HG02973 (cell line): ENCODE data around the gene METTL24.
"Not testable (repeated sequence)": the region's sequence is repeated elsewhere in the genome, so short reads cannot be mapped to it uniquely, and the experiment has no call there.

Source experiments
- ATAC-seq: cut with Tn5 transposase; IDR thresholded peaks from one replicate; pipeline ENCODE4 v1.9.1; 2021; ENCODE audit warnings: moderate library complexity; ENCODE audit not compliant: unreplicated experiment

The METTL24 gene

DNA sequence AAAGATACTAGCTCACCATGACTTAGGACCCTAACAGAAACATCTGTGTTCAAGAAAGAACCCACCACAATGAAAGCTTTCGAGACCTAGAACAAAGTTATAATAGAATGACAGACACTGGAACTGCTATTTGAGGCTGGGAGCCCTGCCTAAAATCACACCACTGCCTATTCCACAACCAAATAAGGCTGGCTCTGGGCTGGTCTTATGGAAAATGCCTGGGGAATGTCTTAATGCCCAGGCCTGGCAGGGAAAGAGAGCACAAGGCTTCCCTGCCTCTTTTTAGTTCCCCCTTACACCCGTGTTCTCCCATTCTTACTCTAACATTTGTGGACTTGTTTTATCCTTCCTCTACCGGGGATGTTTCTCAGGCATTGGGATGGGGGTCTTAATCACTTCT is 5.6 kb upstream of the METTL24 start:
- ATAC-seq = no peak

DNA sequence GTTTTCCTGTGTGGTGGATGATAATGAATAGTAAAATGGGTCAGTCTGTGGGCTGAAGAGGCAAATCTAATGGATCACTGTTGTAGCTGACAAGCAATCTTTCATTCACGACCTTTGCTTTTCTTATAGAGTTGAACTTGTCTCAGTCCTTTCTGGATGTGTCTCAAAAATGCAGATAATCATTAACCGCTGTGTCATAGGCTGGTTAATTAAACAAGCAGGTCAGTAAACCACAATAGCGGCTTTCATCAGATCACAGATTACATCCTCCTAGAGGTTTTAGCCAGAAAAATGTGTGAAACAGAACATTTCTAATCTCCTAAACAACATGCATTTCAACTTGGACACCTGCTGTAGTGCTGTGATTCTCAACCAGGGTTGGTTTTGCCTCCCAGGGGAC is 2.5 kb upstream of the METTL24 start:
- no peak for ATAC-seq

- no peak for ATAC-seq
Measured at GRCh38 chr6:110359556-110359955, 1.4 kb upstream of the METTL24 start.

GRCh38 chr6:110358553-110359160 is 508 bp upstream of the METTL24 start:
- no peak for ATAC-seq

DNA sequence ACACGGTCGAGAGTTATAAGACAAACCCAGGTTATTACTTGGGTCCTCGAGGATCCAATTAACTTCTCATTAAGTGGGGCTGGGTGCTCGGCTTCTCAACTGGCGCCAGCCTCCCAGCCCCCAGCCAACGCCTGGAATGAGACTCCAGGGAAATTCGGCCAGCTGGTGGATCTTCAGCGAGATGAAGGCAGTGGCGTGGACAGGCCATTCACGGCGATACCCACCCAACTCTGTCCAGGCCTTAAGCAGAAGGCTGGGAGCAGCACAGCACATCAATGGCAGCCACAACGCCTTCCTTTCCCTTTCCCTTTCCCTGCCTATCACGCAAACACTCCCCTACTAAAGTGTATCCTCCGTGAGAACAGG is 868 bp downstream of the METTL24 start:
- ATAC-seq = no peak

- ATAC-seq = no peak
Measured at GRCh38 chr6:110356778-110357177, 1.4 kb downstream of the METTL24 start.

DNA sequence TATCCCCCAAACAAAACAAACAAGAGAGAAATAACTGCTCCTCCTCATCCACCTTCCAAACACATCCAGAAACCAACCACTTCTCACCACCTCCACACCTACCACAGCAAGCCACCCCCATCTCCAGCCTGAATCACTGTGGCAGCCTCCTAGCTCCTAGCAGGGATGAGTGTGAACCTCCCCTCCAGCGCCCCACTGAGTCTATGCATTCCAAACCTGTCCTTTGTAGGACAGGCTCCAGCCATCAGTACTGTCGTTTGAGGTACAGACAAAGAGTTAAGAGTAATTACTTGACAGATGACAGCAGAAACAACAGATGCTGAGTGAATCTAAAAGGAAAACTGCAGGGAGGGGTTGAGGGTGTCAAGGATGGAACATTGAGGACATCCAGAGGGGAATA is 2.4 kb downstream of the METTL24 start:
- no peak for ATAC-seq

DNA sequence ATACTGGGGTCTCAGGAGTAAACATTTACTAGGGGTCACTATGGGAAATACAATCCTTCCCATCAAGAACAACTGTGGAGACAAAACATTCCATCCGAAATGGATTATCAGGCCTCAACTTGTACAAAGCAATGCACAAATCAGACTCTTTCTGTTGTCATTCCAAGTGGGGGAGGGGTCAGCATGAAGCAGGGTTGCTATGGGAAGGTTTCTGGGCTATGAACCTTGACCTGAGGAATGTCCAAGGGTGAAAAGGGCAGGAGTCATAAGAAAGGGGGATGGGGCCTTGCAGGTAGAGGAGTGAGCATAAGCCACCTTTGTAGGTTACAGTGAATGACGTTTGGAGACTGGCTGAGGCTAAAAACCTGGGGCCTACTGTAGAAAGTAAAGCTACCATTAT is 3.1 kb downstream of the METTL24 start:
- ATAC-seq = no peak

- no peak for ATAC-seq
Measured at GRCh38 chr6:110354153-110354552, 4.0 kb downstream of the METTL24 start.

DNA sequence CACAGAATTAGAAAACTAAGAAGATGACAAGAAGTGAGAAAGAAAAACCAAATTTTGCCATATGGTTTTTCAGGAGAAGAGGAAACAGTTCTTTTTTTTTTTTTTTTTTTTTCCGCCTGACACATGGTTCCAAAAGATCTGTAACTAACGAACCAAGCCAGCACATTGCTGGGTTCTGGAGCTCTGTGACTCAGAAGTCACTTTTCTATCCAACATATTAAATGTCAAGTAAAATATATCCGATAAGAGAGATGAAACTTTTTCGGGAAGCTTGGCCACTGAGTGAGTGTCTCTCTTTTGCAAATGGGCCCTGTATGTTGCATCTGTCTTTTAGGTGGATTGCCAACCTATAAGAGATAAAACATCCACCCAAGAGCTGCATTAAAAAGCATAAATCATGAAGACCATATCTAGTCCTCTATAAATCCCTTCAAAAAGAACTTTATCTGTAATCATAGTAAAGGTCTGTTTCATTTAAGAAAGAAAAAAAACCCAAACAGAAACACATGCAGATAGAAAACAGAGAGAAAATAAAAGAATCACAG is 4.6 kb downstream of the METTL24 start:
- ATAC-seq = no peak

DNA sequence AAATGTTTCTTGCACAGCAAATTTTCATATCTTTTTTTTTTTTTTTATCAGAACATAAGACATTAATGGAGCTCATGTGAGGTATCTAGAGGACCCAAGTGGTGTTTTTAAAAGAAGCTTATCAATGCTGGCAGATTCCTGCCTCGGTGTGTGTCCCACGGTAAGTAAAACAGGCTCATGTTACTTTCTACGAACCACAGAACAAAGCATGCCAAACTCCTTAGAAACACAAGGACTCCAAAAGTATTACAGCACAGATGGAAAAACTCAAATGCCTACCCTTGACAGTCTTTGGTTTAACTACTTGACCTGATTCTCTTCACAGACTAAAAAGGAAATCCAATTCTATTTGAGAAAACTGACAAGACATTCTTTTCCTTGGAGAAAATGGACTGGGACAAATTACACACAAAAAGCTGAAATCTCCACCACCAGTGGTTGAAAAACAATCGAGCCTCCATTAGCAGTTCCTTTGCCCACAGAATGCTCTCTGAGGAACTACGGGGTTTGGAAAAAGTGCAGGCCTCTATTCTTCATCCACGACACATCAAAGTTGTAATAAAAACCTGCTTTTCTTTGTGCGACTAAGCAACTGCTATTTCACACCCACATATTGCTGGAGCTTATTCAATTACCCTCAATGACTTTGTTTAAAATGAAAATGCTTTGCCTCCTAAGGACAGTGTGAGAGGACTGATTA is 5.4 kb downstream of the METTL24 start:
- no peak for ATAC-seq

DNA sequence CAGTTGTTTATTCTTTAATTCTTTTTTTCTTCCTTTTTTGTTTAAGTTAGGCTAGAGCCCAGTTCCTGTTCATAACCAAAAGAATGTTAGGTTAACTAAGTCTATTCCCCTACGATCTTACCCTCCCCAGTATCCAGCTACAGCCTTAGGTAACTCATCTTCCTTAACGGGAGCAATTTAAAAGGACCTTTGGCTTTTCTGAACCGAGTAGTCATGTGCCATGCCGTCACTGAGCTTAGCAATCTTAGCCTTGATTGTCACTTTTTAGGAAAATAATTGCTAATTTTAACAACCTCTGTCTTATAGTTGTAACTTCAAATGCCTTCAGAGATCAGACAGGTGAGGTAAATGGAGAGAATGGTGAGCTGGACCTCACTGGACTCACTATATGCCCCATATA is 6.2 kb downstream of the METTL24 start:
- no peak for ATAC-seq

GRCh38 chr6:110351546-110351945 is 6.6 kb downstream of the METTL24 start:
- no peak for ATAC-seq

- not testable (repeated sequence) for ATAC-seq
Measured at GRCh38 chr6:110350593-110350992, 7.6 kb downstream of the METTL24 start.

GRCh38 chr6:110348961-110349690 is 9.0 kb downstream of the METTL24 start:
- ATAC-seq = no peak

DNA sequence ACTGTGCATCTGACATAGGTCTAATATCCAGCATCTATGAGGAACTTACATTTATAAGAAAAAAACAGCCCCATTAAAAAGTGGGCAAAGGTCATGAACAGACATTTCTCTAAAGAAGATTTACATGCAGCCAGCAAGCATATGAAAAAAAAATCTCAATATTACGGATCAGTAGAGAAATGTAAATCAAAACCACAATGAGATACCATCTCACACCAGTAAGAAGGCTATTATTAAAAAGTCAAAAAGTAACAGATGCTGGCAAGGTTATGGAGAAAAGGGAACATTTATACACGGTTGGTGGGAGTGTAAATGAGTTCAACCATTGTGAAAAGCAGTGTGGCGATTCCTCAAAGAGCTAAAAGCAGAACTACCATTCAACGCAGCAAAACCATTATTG is 13.1 kb downstream of the METTL24 start:
- ATAC-seq = no peak

GRCh38 chr6:110342759-110343158 is 15.4 kb downstream of the METTL24 start:
- no peak for ATAC-seq

DNA sequence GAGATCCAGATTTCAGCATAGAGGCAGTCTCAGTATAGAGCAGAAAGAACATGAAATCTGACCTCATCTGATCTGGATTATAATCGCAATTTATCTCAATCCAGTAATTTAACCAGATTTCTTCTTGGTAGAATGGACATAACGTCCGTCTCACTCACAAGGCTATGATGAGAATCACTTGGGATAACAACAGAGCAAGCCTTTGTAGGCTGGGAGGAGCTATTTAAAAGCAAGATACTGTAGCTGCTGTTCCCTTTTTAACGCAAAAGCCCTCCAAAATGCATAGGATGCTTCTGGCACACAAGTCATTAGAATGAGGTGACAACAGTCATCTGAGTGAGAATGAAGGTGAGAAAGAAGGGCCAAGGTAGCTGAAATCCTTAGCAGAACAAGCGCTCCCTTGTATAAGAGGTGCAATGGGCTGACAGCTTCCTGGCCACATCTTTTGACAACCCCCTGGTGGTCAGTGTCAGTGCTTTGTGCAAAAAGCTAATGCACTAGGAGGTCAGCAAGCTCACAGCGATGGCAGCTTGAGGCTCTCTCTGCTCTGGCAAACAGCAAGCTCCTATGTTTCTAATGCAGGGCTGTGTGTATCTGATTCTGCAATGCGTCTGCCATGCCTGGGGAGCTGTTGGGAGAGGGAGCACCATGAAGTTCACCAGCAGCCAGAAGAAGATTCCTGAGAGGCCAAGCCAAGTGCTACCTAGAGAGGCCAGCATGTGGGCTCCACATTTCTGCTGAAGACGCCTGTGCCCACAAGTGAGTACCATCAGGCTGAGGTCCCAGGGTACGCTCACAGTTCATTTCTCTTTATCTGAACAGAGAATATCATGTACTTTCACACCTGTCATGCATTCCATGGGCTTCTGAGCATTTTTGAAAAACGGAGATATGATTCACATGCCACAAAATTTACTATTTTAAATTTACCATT is 16.2 kb downstream of the METTL24 start:
- no peak for ATAC-seq

- ATAC-seq = no peak
Measured at GRCh38 chr6:110341067-110341466, 17.1 kb downstream of the METTL24 start.

- ATAC-seq = no peak
Measured at GRCh38 chr6:110340392-110340965, 17.7 kb downstream of the METTL24 start.
